BJ (cell line): ENCODE data around the gene SLC48A1. TPM values are rescaled to one million over a fixed set of nuclear protein-coding genes. Genes with fewer than 3 reads are reported as not detected.
A peak's percentile ranks its signal among the peaks of the same experiment; 100 is the strongest.

ENCODE experiments used
- CTCF ChIA-PET: fragments of 350-600 bp; formaldehyde crosslinking; extraction: SDS; loops from one replicate; lab custom pipeline; 2021; ENCODE audit warnings: antibody characterized with exemption, inconsistent platforms; lab: Yijun Ruan, JAX
- POLR2A ChIA-PET: fragments of 300-600 bp; sonication (Branson Sonifier 250); formaldehyde crosslinking; extraction: SDS; loops from one replicate; lab custom pipeline; 2021; ENCODE audit warnings: antibody characterized with exemption; lab: Charles Lee
- DNase-seq: peaks from one replicate; pipeline ENCODE4 v3.0.0-alpha.2; 2011; ENCODE audit warnings: low read depth
- H3K27me3 ChIP-seq: 2 replicates; pipeline ENCODE4 v1.6.0; 2011; ENCODE audit warnings: low read length; ENCODE audit not compliant: control insufficient read depth, insufficient read depth
- H3K36me3 ChIP-seq: 2 replicates; pipeline ENCODE4 v1.5.1; 2011; ENCODE audit warnings: low read length; ENCODE audit not compliant: control insufficient read depth, insufficient read depth
- H3K4me3 ChIP-seq: 2 replicates; pipeline ENCODE4 v1.5.1; 2011; ENCODE audit warnings: low read depth, mild to moderate bottlenecking, control low read depth, low read length
- polyA plus RNA-seq: library from polyadenylated mRNA; depleted of rRNA; stranded (reverse); fragments of >200 nt; gene quantifications from 2 replicates; pipeline ENCODE4 v1.2.3, GENCODE V29; 2011
- TF ChIP-seq, protein P1 (sequence below): IDR thresholded peaks from 2 replicates; pipeline ENCODE4 v1.5.1; 2011; ENCODE audit warnings: low read depth, mild to moderate bottlenecking, control low read depth, inconsistent platforms, low read length, moderate library complexity; ENCODE audit not compliant: insufficient read depth

SLC48A1 gene
- polyA plus RNA-seq, 1 experiment = 16.6 TPM

DNA sequence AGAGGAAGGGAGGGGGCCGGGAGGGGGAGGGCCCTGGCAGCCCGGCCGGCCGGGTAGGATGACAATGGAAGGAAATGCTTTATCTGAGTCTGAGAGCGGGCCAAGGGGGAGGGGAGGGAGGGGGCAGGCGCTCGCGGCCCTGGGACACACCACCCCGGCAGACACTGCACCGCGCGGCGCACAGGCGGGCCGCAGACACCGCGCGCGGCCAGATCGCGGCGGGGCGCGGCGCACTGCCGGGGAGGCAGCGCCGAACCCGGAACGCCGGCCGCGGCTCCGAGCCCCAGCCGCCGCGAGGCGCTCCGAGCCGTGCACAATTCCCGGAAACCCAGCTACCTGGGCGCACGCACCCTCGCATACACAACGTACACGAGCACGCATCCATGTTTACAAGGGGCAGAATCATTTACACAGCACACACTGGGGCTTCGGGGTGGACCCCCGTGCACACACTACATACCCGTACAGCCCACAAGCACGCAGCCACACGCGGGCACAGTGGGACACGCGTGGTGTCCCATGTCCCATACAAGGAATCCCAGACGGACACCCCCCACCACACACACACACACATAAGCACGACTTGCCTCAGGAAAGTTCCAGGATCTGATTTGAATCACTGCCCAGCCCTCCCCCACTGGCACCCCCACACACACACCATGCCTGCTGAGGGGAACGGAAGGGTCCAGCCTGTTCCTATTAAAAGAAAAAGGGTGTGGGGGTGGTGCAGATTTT, 47.0 kb downstream of the SLC48A1 start, which contains the start of gene HDAC7:
Gene HDAC7, minus strand, starts transcription at position 8 of the 735 bp plus-strand sequence. CDS start 118 bp downstream, outside the sequence.
- Histone ChIP-seq H3K27me3 (no peaks in the 10 kb centered on the region), H3K36me3 (peaks cover 3% of the 10 kb centered on the region; the same call in 1 of the 2 replicates), H3K4me3 (peak within 1 kb of the TSS; percentile 68)
- ChIA-PET CTCF (interaction anchor here (0.6 to 4.6 kb wide), 7 partner anchors 11 to 44 kb away, joined by 3 to 41 read pairs (median 3); no protein-coding TSS in a partner anchor), POLR2A (interaction anchor here (0.7 to 0.9 kb wide), 2 partner anchors 9 to 27 kb away, joined by 6 to 7 read pairs; no protein-coding TSS in a partner anchor)
- no peak for DNase-seq
- TF ChIP-seq, protein P1, sequence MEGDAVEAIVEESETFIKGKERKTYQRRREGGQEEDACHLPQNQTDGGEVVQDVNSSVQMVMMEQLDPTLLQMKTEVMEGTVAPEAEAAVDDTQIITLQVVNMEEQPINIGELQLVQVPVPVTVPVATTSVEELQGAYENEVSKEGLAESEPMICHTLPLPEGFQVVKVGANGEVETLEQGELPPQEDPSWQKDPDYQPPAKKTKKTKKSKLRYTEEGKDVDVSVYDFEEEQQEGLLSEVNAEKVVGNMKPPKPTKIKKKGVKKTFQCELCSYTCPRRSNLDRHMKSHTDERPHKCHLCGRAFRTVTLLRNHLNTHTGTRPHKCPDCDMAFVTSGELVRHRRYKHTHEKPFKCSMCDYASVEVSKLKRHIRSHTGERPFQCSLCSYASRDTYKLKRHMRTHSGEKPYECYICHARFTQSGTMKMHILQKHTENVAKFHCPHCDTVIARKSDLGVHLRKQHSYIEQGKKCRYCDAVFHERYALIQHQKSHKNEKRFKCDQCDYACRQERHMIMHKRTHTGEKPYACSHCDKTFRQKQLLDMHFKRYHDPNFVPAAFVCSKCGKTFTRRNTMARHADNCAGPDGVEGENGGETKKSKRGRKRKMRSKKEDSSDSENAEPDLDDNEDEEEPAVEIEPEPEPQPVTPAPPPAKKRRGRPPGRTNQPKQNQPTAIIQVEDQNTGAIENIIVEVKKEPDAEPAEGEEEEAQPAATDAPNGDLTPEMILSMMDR = no peak

GRCh38 chr12:47820631-47821345, 47.8 kb downstream of the SLC48A1 start:
- ChIA-PET POLR2A (interaction anchor here (0.7 kb wide), 2 partner anchors 28 to 437 kb away, joined by 6 to 10 read pairs; no protein-coding TSS in a partner anchor), CTCF (interaction anchor here (0.6 to 2.6 kb wide), 9 partner anchors 11 to 128 kb away, joined by 3 to 18 read pairs (median 3); partner anchors contain the start of gene SLC48A1)
- Histone ChIP-seq H3K27me3 (no peaks in the 10 kb centered on the region), H3K36me3 (peaks cover 3% of the 10 kb centered on the region; the same call in 1 of the 2 replicates), H3K4me3 (peak overlapping the region; percentile 68)
- peak; percentile 87 for DNase-seq
- TF ChIP-seq, protein P1 = no peak

- no peak overlapping the region for H3K4me3 ChIP-seq
- H3K36me3 ChIP-seq = peaks cover 3% of the 10 kb centered on the region; the same call in 1 of the 2 replicates
- H3K27me3 ChIP-seq = no peaks in the 10 kb centered on the region
- ChIA-PET CTCF (interaction anchor here (1.2 to 2.6 kb wide), 6 partner anchors 16 to 128 kb away, joined by 3 to 18 read pairs (median 4); partner anchors contain the start of gene SLC48A1), POLR2A (interaction anchor here (0.7 kb wide), 1 partner anchor 438 kb away, joined by 10 read pairs; no protein-coding TSS in a partner anchor)
- no peak for DNase-seq
- TF ChIP-seq, protein P1 = no peak
These were observed 48.3 kb downstream of the SLC48A1 start for GRCh38 chr12:47821346-47821706.

DNA sequence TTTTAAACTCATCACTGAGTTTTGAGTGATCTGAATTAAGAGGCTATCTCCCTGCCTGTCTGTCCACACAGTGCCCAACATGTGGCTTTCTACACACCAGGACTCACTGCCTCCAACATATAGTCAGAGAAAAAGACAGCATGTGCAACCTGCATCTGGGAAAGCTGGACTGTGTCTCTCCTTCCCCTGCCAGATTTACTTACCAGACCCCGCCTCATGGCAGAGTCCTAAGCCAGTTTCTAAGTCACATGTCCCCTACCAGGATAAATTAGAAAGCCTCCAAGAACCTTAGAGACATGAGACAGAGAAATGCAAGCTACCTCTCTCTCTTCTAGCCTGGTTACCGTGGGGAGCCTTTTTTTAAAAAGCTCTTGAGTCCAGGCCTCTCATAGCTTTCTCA, 49.4 kb downstream of the SLC48A1 start:
- no peak for DNase-seq
- ChIA-PET CTCF (interaction anchor here (1.2 to 2.6 kb wide), 2 partner anchors 15 to 80 kb away, joined by 4 to 18 read pairs; no protein-coding TSS in a partner anchor), POLR2A (no interaction called here)
- TF ChIP-seq, protein P1 = no peak
- Histone ChIP-seq H3K27me3 (no peaks in the 10 kb centered on the region), H3K4me3 (no peak overlapping the region), H3K36me3 (peaks cover 3% of the 10 kb centered on the region; the same call in 1 of the 2 replicates)

DNA sequence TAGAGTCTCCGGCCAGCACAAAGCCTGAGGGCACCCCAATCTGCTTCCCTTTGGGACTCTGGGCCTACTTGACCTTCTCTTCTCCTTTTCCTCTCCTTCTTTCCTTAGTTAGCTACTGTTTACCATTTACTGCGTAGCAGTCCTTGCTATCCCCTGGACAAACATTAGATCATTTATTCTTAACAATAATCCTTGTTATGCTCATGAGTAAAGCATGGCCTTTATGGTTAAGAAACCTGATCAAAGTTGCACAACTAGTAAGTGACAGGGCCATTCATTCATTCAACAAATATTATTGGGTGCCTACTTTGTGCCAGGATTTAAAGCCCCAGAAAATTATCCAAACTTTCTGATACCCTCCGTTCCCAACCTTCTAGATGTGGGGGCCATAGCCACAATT, 49.8 kb downstream of the SLC48A1 start:
- POLR2A ChIA-PET = no interaction called here
- no peak for DNase-seq
- CTCF ChIA-PET = interaction anchor here (1.2 to 2.6 kb wide), 2 partner anchors 15 to 80 kb away, joined by 4 to 18 read pairs; no protein-coding TSS in a partner anchor

More for the DNA sequence above, 49.8 kb downstream of the SLC48A1 start:
- Histone ChIP-seq H3K27me3 (no peaks in the 10 kb centered on the region), H3K36me3 (peaks cover 3% of the 10 kb centered on the region; the same call in 1 of the 2 replicates), H3K4me3 (no peak overlapping the region)
- TF ChIP-seq, protein P1 = no peak
